ENCODE measurements around the gene MAGI2. TPM values are rescaled to one million over a fixed set of nuclear protein-coding genes. Genes with fewer than 3 reads are reported as not detected.

The MAGI2 gene
- polyA plus RNA-seq, 1 donor, result 4.2 TPM

DNA sequence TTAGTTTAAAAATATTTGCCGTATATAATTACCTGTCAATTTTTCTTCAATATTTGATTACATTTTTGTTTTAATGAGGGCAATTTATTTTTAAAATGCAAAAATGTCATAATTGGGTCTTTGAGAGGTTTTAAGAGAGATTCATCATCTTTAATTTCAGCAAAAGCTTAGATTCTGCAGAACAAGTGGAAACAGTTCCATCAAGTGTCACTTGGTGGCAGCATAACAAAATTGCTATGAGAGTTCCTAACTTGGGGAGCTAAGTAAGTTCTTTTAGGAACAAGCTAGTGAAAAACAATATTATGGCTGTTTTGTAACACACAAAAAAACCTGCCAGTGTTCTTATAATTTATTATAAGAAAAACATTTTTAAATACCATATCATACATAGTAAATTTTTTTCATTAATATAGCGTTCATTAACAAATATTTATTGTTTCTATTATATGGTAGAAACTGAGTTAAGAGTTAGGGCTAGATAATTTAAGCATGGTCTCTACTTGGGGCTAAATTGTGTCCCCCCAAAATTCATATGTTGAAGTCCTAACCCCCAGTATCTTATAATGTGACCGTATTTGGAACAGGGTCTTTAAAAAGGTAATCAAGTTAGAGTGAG, 155.2 kb downstream of the MAGI2 start:
- peak; percentile 42 for DNase-seq

- DNase-seq, result no peak
These were observed 156.7 kb downstream of the MAGI2 start for GRCh38 chr7:79296553-79297320.

GRCh38 chr7:79293655-79294142, 159.8 kb downstream of the MAGI2 start:
- no peak for DNase-seq

- no peak for DNase-seq
These were observed 160.6 kb downstream of the MAGI2 start for GRCh38 chr7:79292834-79293233.

GRCh38 chr7:79291498-79291865, 162.0 kb downstream of the MAGI2 start:
- DNase-seq, result no peak

GRCh38 chr7:79290841-79291497, 162.5 kb downstream of the MAGI2 start:
- DNase-seq, result no peak

GRCh38 chr7:79290398-79290797, 163.1 kb downstream of the MAGI2 start:
- DNase-seq, result no peak

DNA sequence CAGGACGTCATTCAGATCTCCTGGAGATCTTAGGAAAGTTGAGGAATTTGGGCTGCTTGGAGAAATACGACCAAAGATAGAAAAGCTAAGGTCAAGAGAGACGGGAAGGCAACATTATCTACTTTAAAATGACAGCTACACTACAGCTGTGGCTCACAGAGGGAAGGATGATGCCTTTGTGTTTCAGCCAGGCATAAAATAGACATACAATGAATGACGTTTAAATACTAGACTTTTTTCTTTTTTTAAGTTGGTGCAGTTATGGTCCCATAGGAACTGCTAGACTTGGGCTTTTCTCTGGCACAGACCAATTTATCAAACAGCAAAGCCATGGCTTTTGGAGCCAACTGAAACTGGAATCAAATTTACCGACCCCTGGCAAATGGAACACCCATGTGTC, 164.8 kb downstream of the MAGI2 start:
- no peak for DNase-seq

DNA sequence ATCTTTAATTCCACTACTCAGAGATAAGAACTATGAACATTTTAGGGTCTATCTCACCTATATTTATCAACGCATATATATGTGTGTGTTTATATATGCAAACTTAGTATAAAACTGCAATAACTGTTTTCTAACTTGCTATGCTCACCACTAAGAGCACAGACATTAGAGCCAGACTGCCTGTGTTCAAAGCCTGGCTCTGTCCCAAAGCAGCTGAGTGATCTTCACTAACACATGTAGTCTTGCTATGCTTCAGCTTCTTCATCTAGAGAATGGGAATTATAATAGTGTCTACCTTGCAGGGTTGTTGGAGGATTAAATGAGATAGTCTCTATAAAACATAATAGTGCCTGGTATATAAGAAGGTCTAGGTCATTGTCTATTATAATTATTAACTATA, 165.5 kb downstream of the MAGI2 start:
- DNase-seq, result no peak

DNA sequence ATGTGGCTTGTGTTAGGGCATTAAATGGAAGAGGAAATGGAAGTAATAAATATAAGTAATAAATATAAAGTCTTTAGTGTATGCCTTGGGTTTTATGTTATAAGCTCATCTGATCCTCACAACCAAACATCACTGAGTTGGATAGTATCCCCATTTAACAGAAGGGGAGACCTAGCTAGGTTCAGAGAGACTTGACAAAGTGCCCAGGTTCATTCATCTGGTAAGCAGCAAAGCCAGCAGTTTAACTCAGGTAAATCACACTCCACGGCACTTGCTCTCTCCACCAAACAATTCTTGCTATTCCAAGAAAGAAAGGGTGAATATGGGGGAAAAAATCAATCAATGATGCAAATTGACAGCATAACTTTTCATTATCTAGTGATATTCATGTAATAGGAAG, 167.3 kb downstream of the MAGI2 start:
- DNase-seq, result no peak

DNA sequence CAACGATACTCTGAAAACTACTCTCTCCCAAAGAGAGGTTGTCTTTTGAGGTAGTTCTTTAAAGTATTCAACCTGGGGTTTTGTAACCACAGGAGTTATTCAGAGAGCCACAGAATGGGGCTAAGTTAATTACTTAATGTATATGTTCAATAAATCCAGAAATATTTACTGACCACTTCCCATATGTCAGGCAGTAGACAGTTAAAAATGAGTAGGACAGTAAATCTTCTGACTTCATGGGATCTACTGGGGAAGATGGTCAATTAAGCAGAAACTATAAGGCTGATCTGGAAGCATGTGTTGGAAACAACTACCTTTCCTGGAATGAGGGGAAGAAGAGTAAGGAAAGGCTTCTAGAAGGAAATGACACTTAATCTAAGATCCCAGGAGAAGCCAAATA, 167.7 kb downstream of the MAGI2 start:
- no peak for DNase-seq

GRCh38 chr7:79284211-79284610, 169.3 kb downstream of the MAGI2 start:
- no peak for DNase-seq

DNA sequence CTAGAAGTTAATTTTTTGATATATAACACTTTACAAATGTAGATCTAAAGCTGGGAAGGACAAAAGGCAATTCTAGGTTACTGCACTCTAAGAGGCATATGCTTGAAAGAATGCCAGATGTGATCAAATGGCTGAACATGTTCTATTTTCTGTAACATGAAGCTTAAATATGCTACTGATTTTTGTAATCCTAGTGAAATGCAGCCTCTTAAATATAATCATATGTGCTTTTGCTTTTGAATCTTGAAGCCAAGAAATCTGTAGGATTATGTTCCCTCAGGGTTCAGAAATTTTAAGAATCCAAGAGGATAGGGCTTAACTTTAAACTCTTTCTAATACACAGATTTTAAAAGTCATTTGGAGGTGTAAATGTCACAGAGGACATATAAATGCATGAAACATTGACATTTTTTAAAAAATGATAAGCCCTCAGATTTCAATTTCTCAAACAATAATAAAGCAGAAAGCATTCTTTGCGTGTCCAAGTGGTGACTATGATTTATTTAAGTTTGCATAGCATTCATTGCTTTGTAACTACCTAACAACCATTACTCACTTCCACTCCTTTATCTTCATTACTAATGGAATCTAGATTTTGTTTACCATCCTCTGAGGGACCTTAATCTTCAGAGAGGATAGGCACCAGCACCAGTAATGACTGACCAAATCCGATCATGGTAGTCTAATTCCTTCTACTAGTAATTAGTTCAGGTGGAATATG, 170.4 kb downstream of the MAGI2 start:
- DNase-seq, result peak; percentile 21

- peak; percentile 37 for DNase-seq
These were observed 171.3 kb downstream of the MAGI2 start for GRCh38 chr7:79282070-79282694.

DNA sequence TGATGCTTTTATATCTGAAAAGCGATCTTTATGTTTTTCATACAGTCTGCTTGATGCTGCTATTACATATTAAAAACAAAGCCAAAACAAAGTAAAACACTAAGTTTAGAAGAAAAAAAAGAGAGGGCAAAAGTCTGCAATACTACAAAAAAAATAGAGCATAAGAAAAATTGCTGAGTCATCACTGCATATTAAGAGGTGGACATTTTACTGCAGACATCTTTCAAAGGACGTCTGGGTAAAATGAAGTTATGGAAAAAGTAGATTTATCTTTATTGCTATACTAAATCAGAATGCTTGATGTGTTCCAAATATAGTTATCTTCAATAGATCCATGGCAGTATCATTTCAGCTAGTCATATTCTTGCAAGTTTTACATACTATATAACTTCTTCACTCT, 172.0 kb downstream of the MAGI2 start:
- no peak for DNase-seq

- no peak for DNase-seq
These were observed 180.5 kb downstream of the MAGI2 start for GRCh38 chr7:79272938-79273337.

DNA sequence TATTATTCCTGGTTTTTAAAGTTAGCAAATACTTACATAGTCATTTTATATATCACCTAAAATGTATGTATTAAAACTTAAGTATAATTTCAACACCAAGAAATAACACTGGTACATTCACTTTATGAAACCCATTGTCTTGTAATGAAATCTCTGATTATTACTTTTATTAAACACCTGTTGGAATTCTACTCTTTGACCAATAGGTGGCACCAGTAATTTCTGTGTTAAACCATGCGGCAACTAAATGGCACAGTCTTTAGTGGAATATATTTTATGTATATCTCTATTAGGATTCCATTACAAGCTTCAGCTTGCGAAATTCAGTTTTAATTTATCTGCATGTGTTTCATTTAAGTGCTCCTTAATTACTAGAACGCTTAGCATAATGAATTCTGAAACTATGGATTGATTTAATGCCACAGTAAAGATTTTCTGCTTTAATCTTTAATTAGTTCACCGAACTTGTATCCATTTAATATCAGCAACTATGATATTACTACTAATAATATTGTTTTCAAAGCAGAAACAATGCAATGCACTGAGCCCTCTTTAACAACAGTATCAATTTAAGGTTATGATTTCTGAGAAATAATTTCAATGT, 181.3 kb downstream of the MAGI2 start:
- no peak for DNase-seq

GRCh38 chr7:79268730-79269129, 184.7 kb downstream of the MAGI2 start:
- no peak for DNase-seq

GRCh38 chr7:79258826-79259225, 194.6 kb downstream of the MAGI2 start:
- no peak for DNase-seq

DNA sequence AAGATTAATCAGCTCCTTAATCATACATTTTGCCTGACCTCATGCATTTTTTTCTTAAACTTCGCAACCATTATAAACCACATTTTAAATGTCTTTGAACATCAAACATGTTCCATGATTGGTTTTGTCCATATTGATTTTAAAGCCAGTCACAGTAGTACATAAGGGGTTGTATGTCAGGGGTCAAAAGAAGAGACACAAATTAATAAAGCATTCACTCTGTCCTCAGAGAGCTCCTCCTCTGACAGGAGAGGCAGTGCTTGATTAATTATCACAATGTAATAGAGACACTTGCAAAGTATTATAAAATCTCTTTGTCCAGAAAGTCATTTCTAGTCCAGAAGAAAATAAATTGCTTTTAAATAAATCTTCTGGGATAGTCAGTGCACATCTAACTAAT, 195.5 kb downstream of the MAGI2 start:
- DNase-seq, result no peak

- DNase-seq, result no peak
These were observed 207.7 kb downstream of the MAGI2 start for GRCh38 chr7:79245623-79246249.

GRCh38 chr7:79244482-79244881, 209.0 kb downstream of the MAGI2 start:
- no peak for DNase-seq

Data from hindlimb muscle (tissue), 1 donor.